ENCODE results near the gene LRRC72. TPM values are rescaled to one million over a fixed set of nuclear protein-coding genes. Genes with fewer than 3 reads are reported as not detected.

LRRC72 gene
- total and polyA plus RNA-seq, 2 experiments from 2014 or later: not detected

- Histone ChIP-seq H3K36me3 (ENCODE audit: insufficient read depth) (no peaks in the 10 kb centered on the region), H3K79me2 (replicated peaks; ENCODE audit: insufficient read depth) (no peaks in the 10 kb centered on the region), H3F3A (replicated peaks; ENCODE audit: low read depth) (no peaks in the 10 kb centered on the region), H3K4me1 (ENCODE audit: insufficient read depth) (peaks cover 14% of the 10 kb centered on the region), H3K4me2 (no peak overlapping the region), H4K20me1 (replicated peaks; ENCODE audit: insufficient read depth) (no peaks in the 10 kb centered on the region), H3K4me3 (no peak overlapping the region), H3K27ac (ENCODE audit: low read depth) (no peak overlapping the region), H3K9me2 (ENCODE audit: insufficient read depth) (no peaks in the 10 kb centered on the region), H2AFZ (no peak overlapping the region), H3K27me3 (ENCODE audit: insufficient read depth) (no peaks in the 10 kb centered on the region)
- Mint-ChIP-seq H3K4me1 (peaks cover 6% of the 10 kb centered on the region), H3K27me3 (ENCODE audit: insufficient read depth, low read depth, poor library complexity) (peaks cover 2% of the 10 kb centered on the region), H3K27ac (no peak overlapping the region), H3K9me3 (no peaks in the 10 kb centered on the region; the same call in 2 of the 3 replicates), H3K4me3 (no peak overlapping the region), H3K36me3 (ENCODE audit: low read depth) (no peaks in the 10 kb centered on the region; the same call in 2 of the 3 replicates)
- TF ChIP-seq, protein P1, sequence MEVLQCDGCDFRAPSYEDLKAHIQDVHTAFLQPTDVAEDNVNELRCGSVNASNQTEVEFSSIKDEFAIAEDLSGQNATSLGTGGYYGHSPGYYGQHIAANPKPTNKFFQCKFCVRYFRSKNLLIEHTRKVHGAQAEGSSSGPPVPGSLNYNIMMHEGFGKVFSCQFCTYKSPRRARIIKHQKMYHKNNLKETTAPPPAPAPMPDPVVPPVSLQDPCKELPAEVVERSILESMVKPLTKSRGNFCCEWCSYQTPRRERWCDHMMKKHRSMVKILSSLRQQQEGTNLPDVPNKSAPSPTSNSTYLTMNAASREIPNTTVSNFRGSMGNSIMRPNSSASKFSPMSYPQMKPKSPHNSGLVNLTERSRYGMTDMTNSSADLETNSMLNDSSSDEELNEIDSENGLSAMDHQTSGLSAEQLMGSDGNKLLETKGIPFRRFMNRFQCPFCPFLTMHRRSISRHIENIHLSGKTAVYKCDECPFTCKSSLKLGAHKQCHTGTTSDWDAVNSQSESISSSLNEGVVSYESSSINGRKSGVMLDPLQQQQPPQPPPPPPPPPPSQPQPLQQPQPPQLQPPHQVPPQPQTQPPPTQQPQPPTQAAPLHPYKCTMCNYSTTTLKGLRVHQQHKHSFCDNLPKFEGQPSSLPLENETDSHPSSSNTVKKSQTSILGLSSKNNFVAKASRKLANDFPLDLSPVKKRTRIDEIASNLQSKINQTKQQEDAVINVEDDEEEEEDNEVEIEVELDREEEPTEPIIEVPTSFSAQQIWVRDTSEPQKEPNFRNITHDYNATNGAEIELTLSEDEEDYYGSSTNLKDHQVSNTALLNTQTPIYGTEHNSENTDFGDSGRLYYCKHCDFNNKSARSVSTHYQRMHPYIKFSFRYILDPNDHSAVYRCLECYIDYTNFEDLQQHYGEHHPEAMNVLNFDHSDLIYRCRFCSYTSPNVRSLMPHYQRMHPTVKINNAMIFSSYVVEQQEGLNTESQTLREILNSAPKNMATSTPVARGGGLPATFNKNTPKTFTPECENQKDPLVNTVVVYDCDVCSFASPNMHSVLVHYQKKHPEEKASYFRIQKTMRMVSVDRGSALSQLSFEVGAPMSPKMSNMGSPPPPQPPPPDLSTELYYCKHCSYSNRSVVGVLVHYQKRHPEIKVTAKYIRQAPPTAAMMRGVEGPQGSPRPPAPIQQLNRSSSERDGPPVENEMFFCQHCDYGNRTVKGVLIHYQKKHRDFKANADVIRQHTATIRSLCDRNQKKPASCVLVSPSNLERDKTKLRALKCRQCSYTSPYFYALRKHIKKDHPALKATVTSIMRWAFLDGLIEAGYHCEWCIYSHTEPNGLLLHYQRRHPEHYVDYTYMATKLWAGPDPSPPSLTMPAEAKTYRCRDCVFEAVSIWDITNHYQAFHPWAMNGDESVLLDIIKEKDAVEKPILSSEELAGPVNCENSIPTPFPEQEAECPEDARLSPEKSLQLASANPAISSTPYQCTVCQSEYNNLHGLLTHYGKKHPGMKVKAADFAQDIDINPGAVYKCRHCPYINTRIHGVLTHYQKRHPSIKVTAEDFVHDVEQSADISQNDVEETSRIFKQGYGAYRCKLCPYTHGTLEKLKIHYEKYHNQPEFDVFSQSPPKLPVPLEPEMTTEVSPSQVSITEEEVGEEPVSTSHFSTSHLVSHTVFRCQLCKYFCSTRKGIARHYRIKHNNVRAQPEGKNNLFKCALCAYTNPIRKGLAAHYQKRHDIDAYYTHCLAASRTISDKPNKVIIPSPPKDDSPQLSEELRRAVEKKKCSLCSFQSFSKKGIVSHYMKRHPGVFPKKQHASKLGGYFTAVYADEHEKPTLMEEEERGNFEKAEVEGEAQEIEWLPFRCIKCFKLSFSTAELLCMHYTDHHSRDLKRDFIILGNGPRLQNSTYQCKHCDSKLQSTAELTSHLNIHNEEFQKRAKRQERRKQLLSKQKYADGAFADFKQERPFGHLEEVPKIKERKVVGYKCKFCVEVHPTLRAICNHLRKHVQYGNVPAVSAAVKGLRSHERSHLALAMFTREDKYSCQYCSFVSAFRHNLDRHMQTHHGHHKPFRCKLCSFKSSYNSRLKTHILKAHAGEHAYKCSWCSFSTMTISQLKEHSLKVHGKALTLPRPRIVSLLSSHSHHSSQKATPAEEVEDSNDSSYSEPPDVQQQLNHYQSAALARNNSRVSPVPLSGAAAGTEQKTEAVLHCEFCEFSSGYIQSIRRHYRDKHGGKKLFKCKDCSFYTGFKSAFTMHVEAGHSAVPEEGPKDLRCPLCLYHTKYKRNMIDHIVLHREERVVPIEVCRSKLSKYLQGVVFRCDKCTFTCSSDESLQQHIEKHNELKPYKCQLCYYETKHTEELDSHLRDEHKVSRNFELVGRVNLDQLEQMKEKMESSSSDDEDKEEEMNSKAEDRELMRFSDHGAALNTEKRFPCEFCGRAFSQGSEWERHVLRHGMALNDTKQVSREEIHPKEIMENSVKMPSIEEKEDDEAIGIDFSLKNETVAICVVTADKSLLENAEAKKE (CRISPR knock-in tag; IDR thresholded peaks at IDR 0.05): no peak
- TF ChIP-seq NANOG (IDR thresholded peaks at IDR 0.05; ENCODE audit: borderline replicate concordance): no peak
- TF ChIP-seq EZH2 (IDR thresholded peaks at IDR 0.05; ENCODE audit: low read depth, unreplicated experiment): no peak
- no peak for TF ChIP-seq EZH2phosphoT487 (IDR thresholded peaks at IDR 0.05; ENCODE audit: unreplicated experiment)
- TF ChIP-seq, protein P2, sequence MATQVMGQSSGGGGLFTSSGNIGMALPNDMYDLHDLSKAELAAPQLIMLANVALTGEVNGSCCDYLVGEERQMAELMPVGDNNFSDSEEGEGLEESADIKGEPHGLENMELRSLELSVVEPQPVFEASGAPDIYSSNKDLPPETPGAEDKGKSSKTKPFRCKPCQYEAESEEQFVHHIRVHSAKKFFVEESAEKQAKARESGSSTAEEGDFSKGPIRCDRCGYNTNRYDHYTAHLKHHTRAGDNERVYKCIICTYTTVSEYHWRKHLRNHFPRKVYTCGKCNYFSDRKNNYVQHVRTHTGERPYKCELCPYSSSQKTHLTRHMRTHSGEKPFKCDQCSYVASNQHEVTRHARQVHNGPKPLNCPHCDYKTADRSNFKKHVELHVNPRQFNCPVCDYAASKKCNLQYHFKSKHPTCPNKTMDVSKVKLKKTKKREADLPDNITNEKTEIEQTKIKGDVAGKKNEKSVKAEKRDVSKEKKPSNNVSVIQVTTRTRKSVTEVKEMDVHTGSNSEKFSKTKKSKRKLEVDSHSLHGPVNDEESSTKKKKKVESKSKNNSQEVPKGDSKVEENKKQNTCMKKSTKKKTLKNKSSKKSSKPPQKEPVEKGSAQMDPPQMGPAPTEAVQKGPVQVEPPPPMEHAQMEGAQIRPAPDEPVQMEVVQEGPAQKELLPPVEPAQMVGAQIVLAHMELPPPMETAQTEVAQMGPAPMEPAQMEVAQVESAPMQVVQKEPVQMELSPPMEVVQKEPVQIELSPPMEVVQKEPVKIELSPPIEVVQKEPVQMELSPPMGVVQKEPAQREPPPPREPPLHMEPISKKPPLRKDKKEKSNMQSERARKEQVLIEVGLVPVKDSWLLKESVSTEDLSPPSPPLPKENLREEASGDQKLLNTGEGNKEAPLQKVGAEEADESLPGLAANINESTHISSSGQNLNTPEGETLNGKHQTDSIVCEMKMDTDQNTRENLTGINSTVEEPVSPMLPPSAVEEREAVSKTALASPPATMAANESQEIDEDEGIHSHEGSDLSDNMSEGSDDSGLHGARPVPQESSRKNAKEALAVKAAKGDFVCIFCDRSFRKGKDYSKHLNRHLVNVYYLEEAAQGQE (IDR thresholded peaks at IDR 0.05; ENCODE audit: unreplicated experiment): no peak
- no peak for TF ChIP-seq ZNF114 (CRISPR knock-in tag; IDR thresholded peaks at IDR 0.05)
- no peak for TF ChIP-seq ETS1 (IDR thresholded peaks at IDR 0.05)
- TF ChIP-seq ZNF331 (CRISPR knock-in tag; IDR thresholded peaks at IDR 0.05; ENCODE audit: low read depth): no peak
- TF ChIP-seq CREB1 (CRISPR knock-in tag; IDR thresholded peaks at IDR 0.05; ENCODE audit: low read depth): no peak
- no peak for TF ChIP-seq JUNB (IDR thresholded peaks at IDR 0.05; ENCODE audit: unreplicated experiment)
- TF ChIP-seq CTCF (conservative IDR thresholded peaks at IDR 0.05; ENCODE audit: low read depth in 2 of 2): no peak
- ATAC-seq (no peak), DNase-seq (ENCODE audit: low spot score) (no peak)
Measured at GRCh38 chr7:16585540-16585939, 58.9 kb downstream of the LRRC72 start.
